Measurements from ENCODE around the gene REEP2.
"Not testable (repeated sequence)": the region's sequence is repeated elsewhere in the genome, so short reads cannot be mapped to it uniquely, and the experiment has no call there.

DNA sequence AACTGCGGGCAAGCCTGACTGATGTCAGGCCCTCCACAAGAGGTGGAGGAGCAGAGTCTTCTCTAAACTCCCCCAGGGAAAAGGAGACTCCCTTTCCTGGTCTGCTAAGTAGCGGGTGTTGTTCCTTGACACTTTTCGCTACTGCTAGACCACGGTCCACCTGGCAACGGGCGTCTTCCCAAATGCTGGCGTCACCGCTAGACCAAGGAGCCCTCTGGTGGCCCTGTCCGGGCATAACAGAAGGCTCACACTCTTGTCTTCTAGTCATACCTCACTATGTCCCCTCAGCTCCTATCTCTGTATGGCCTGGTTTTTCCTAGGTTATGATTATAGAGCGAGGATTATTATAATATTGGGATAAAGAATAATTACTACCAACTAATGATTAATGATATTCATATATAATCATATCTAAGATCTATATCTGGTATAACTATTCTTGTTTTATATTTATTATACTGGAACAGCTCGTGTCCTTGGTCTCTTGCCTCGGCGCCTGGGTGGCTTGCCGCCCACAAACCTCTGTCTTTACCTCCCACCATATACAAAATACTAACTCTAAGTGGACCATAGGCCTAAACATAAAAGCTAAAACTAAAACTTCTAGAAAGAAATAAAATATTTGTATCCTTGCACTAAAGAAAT, 27.7 kb upstream of the REEP2 start:
- TF ChIP-seq CTCF (IDR thresholded peaks at IDR 0.05), result peak; percentile 11 to 48 (median 39)
- not testable (repeated sequence) for TF ChIP-seq POLR2A, POLR2AphosphoS5 (IDR thresholded peaks at IDR 0.05)
